Large intestine (tissue), 3 donors: ENCODE measurements around the gene RALBP1. TPM values are rescaled to one million over a fixed set of nuclear protein-coding genes. Genes with fewer than 3 reads are reported as not detected.
"Not testable (repeated sequence)": the region's sequence is repeated elsewhere in the genome, so short reads cannot be mapped to it uniquely, and the experiment has no call there.

ENCODE experiments used
- DNase-seq, 2 donors: peaks; one replicate each; pipeline versions ENCODE4 v3.0.0 to v3.0.0-alpha.2; 2013
- H3K27ac ChIP-seq: one replicate; pipeline ENCODE4 v1.5.1; 2013; ENCODE audit warnings: low read length
- H3K27me3 ChIP-seq: 2 replicates; pipeline ENCODE4 v1.6.1; 2013; ENCODE audit warnings: low read length; ENCODE audit not compliant: control insufficient read depth, insufficient read depth
- H3K36me3 ChIP-seq: 2 replicates; pipeline ENCODE4 v1.6.1; 2013; ENCODE audit warnings: low read length; ENCODE audit not compliant: control insufficient read depth, insufficient read depth
- H3K4me1 ChIP-seq: one replicate; pipeline ENCODE4 v1.6.1; 2013; ENCODE audit warnings: low read length; ENCODE audit not compliant: control insufficient read depth, insufficient read depth
- H3K4me3 ChIP-seq: one replicate; pipeline ENCODE4 v1.5.1; 2013; ENCODE audit warnings: low read length
- H3K9me3 ChIP-seq: one replicate; pipeline ENCODE4 v1.6.1; 2013; ENCODE audit warnings: mild to moderate bottlenecking, low read depth, low read length, moderate library complexity; ENCODE audit not compliant: control insufficient read depth
- WGBS: methylation state at CpG from one replicate; pipeline ENCODE4 v1.1.5; 2013; ENCODE audit warnings: low lambda C conversion rate; ENCODE audit not compliant: insufficient coverage; 5-methylcytosine and 5-hydroxymethylcytosine counted together
- polyA plus RNA-seq: library from polyadenylated mRNA; unstranded; fragments of 120-200 nt; gene quantifications from one replicate; pipeline ENCODE4 v1.2.1, GENCODE V29; 2013

RALBP1 gene
- polyA plus RNA-seq, 1 donor, result 31.3 TPM

DNA sequence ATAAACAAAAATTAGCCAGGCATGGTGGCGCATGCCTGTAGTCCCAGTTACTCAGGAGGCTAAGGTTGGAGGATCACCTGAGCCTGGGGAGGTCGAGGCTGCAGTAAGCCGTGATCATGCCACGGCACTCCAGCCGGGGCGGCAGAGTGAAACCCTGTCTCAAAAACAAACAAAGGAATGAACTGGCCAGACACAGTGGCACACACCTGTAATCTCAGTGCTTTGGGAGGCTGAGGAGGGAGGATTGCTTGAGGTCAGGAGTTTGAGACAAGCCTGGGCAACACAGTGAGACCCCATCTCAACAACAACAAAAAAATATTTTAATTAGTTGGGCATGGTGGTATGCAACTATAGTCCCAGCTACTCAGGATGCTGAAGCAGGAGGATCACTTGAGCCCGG is 24.4 kb upstream of the RALBP1 start:
- not testable (repeated sequence) for H3K9me3 ChIP-seq, H3K4me3 ChIP-seq, H3K4me1 ChIP-seq, H3K27ac ChIP-seq, H3K36me3 ChIP-seq, H3K27me3 ChIP-seq, DNase-seq
- 100% methylated on average over 1 of the region's 7 CpGs for WGBS

GRCh38 chr18:9453283-9453682 is 22.0 kb upstream of the RALBP1 start:
- H3K27me3 ChIP-seq, result no peaks in the 10 kb centered on the region
- no peak overlapping the region for H3K27ac ChIP-seq
- H3K36me3 ChIP-seq, result no peaks in the 10 kb centered on the region
- H3K4me1 ChIP-seq, result no peaks in the 10 kb centered on the region
- 100% methylated on average over 1 of the region's 2 CpGs for WGBS
- no peaks in the 10 kb centered on the region for H3K9me3 ChIP-seq
- H3K4me3 ChIP-seq, result no peak overlapping the region
- DNase-seq, result no peak

- Histone ChIP-seq H3K27ac (no peak overlapping the region), H3K9me3 (no peaks in the 10 kb centered on the region), H3K4me3 (no peak overlapping the region), H3K4me1 (no peaks in the 10 kb centered on the region), H3K27me3 (no peaks in the 10 kb centered on the region), H3K36me3 (no peaks in the 10 kb centered on the region)
- 64% methylated on average over 2 of the region's 5 CpGs for WGBS
- DNase-seq, result no peak
Measured at GRCh38 chr18:9454061-9454703, 21.1 kb upstream of the RALBP1 start.

GRCh38 chr18:9455718-9456511 is 19.4 kb upstream of the RALBP1 start:
- Histone ChIP-seq H3K4me3 (no peak overlapping the region), H3K9me3 (no peaks in the 10 kb centered on the region), H3K27ac (no peak overlapping the region), H3K36me3 (no peaks in the 10 kb centered on the region), H3K27me3 (no peaks in the 10 kb centered on the region), H3K4me1 (no peaks in the 10 kb centered on the region)
- no peak for DNase-seq
- WGBS, result no CpG with 5 or more reads among the region's 3 CpGs

DNA sequence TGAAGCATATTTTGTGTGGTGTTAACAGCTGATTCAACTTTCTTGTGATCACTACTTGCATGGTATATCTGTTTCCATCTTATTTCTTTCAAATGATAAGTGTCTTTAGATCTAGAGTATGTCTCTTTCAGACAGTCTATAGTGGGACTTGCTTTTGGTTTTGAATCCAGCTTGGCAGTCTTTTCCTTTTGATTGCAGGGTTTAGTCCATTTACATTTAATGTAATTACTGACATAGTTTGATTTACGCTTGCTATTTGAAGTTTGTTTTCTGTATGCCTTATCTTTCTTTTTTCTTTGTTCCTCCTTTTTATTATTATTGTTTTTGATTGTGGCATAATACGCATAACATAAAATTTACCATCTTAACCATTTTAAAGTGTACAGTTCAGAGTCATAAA is 9.2 kb upstream of the RALBP1 start:
- no peaks in the 10 kb centered on the region for H3K27me3 ChIP-seq
- H3K36me3 ChIP-seq, result no peaks in the 10 kb centered on the region
- no peak overlapping the region for H3K27ac ChIP-seq
- no peaks in the 10 kb centered on the region for H3K9me3 ChIP-seq
- H3K4me3 ChIP-seq, result no peak overlapping the region
- no peak for DNase-seq
- 83% methylated on average over 2 of the region's 2 CpGs for WGBS
- no peaks in the 10 kb centered on the region for H3K4me1 ChIP-seq

- H3K4me1 ChIP-seq, result no peaks in the 10 kb centered on the region
- no peaks in the 10 kb centered on the region for H3K9me3 ChIP-seq
- H3K27ac ChIP-seq, result no peak overlapping the region
- DNase-seq, result no peak
- H3K36me3 ChIP-seq, result no peaks in the 10 kb centered on the region
- H3K4me3 ChIP-seq, result no peak overlapping the region
- WGBS, result 100% methylated on average over 1 of the region's 1 CpG
- no peaks in the 10 kb centered on the region for H3K27me3 ChIP-seq
Measured at GRCh38 chr18:9466846-9467245, 8.5 kb upstream of the RALBP1 start.

DNA sequence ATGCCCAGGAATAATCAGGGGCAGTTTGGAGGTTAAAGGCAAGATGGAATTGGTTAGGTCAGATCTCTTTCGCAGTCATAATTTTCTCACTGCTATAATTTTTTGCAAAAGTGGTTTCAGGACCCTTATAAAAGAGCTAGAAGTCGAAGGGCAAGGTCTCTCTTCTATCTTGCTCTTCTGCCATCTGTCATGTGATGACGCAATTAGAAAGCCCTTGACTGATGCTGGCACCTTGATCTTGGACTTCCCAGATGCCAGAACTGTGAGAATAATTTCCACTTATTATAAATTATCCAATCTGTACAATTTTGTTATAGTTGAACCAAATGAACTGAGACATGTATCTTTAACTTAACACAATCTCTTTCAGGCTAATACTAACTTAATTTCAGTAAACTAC is 6.3 kb upstream of the RALBP1 start:
- Histone ChIP-seq H3K4me3 (no peak overlapping the region), H3K27me3 (no peaks in the 10 kb centered on the region), H3K4me1 (peaks cover 2% of the 10 kb centered on the region), H3K36me3 (no peaks in the 10 kb centered on the region), H3K9me3 (no peaks in the 10 kb centered on the region), H3K27ac (no peak overlapping the region)
- DNase-seq, result no peak
- WGBS, result no CpG with 5 or more reads among the region's 3 CpGs

DNA sequence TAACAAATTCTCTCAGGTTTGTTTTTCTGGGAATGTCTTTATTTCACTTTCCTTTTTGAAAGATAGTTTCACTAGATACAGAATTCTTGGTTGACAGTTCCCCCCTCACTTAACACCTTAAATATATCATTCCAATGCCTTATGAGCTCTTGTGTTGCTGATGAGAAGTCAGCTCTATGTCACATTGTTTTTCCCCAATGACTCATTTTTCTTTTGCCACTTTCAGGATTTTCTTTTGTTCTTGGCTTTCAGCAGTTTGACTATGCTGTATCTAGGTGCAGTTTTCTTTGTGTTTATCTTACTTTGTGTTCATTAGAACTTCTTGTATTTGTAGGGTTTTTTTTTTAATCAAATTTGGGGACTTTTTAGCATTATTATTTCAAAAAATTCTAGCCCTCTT is 5.6 kb upstream of the RALBP1 start:
- no peak for DNase-seq
- H3K4me3 ChIP-seq, result no peak overlapping the region
- H3K27me3 ChIP-seq, result no peaks in the 10 kb centered on the region
- H3K9me3 ChIP-seq, result no peaks in the 10 kb centered on the region
- no peak overlapping the region for H3K27ac ChIP-seq
- no peaks in the 10 kb centered on the region for H3K36me3 ChIP-seq
- H3K4me1 ChIP-seq, result peaks cover 8% of the 10 kb centered on the region

GRCh38 chr18:9474108-9474982 is 968 bp upstream of the RALBP1 start:
- Histone ChIP-seq H3K9me3 (peaks cover 5% of the 10 kb centered on the region), H3K4me3 (peak overlapping the region; percentile 57), H3K4me1 (peaks cover 15% of the 10 kb centered on the region), H3K36me3 (peaks cover 8% of the 10 kb centered on the region), H3K27ac (peak overlapping the region; percentile 90), H3K27me3 (no peaks in the 10 kb centered on the region)
- peak in 1 of 2 donors; percentile 89 for DNase-seq
- WGBS, result no CpG with 5 or more reads among the region's 37 CpGs
